Natural killer cell treated with Interleukin-12 subunit alpha and Interleukin-12 subunit beta and Interleukin-15 and Interleukin-18, amount 100 ng/mL, for 72 hours (primary cell): ENCODE measurements around the gene MRPS9. TPM values are rescaled to one million over a fixed set of nuclear protein-coding genes. Genes with fewer than 3 reads are reported as not detected.

Source experiments
- ATAC-seq, 2 donors: fragments of 150-1000 bp; cut with Tn5 transposase in 1 of 2; sonication (Bioruptor Pico), chemical (Tn5 transposase) in 1 of 2; 2 replicates each; pipeline ENCODE4 v1.10.0; 2021
- DNase-seq: peaks from one replicate; pipeline ENCODE4 v3.0.0; 2022; ENCODE audit warnings: low spot score
- H3K27ac Mint-ChIP-seq, 2 donors: 1 replicate in 1 of 2; 2 replicates in 1 of 2; pipeline ENCODE4 v1.8.0; 2022; ENCODE audit warnings: mixed read lengths in 2 of 2, mild to moderate bottlenecking in 1 of 2, moderate library complexity in 1 of 2
- H3K27me3 Mint-ChIP-seq, 2 donors: 1 replicate in 1 of 2; 2 replicates in 1 of 2; pipeline ENCODE4 v1.8.0; 2022; ENCODE audit warnings: mixed read lengths in 2 of 2
- H3K36me3 Mint-ChIP-seq: one replicate; pipeline ENCODE4 v1.8.0; 2022; ENCODE audit warnings: mixed read lengths
- H3K4me1 Mint-ChIP-seq, 2 donors: 1 replicate in 1 of 2; 2 replicates in 1 of 2; pipeline ENCODE4 v1.8.0; 2022; ENCODE audit warnings: low read depth in 2 of 2, mixed read lengths in 2 of 2, mild to moderate bottlenecking in 1 of 2
- H3K4me3 Mint-ChIP-seq: one replicate; pipeline ENCODE4 v1.8.0; 2022; ENCODE audit warnings: mixed read lengths
- H3K9me3 Mint-ChIP-seq: 2 replicates; pipeline ENCODE4 v1.8.0; 2022; ENCODE audit warnings: mixed read lengths
- total RNA-seq, 2 donors: library from RNA; stranded (reverse); gene quantifications; one replicate each; pipeline ENCODE4 v1.2.3, GENCODE V29; 2022

The MRPS9 gene
- total RNA-seq = 10 to 100 TPM; 26.8 to 29.8 TPM

- peak within 1 kb of the TSS; percentile 77 to 92 for H3K27ac Mint-ChIP-seq
- peaks cover 25 to 35% of the 10 kb centered on the region in 2 donors for H3K4me1 Mint-ChIP-seq
- DNase-seq (peak; percentile 98), ATAC-seq (peak; percentile 100)
- H3K36me3 Mint-ChIP-seq = no peaks in the 10 kb centered on the region
- no peaks in the 10 kb centered on the region for H3K27me3 Mint-ChIP-seq
- peak within 1 kb of the TSS; percentile 97 for H3K4me3 Mint-ChIP-seq
- H3K9me3 Mint-ChIP-seq = no peaks in the 10 kb centered on the region
These were observed at the start of gene MRPS9 for GRCh38 chr2:105037572-105038382. TSS of gene MRPS9 (plus strand) at chr2:105038069. CDS start at chr2:105038093, 24 bp downstream.

- Mint-ChIP-seq H3K4me3 (no peak overlapping the region), H3K9me3 (peaks cover 13% of the 10 kb centered on the region), H3K27ac (no peak overlapping the region), H3K36me3 (peaks cover 15% of the 10 kb centered on the region), H3K4me1 (no peaks in the 10 kb centered on the region), H3K27me3 (peaks cover 6 to 18% of the 10 kb centered on the region in 2 donors)
- no peak for DNase-seq
- ATAC-seq = no peak
These were observed 32.5 kb upstream of the MRPS9 start for GRCh38 chr2:105005181-105005951.

- Mint-ChIP-seq H3K36me3 (peaks cover 15% of the 10 kb centered on the region), H3K9me3 (peaks cover 13% of the 10 kb centered on the region), H3K27ac (no peak overlapping the region), H3K27me3 (peaks cover 2 to 18% of the 10 kb centered on the region in 2 donors), H3K4me1 (no peaks in the 10 kb centered on the region), H3K4me3 (no peak overlapping the region)
- DNase-seq = no peak
- ATAC-seq = no peak
These were observed 30.5 kb upstream of the MRPS9 start for GRCh38 chr2:105007367-105007766.

GRCh38 chr2:105032476-105032875, 5.4 kb upstream of the MRPS9 start:
- no peaks in the 10 kb centered on the region for H3K36me3 Mint-ChIP-seq
- DNase-seq (no peak), ATAC-seq (no peak)
- H3K4me1 Mint-ChIP-seq = peaks cover 5 to 9% of the 10 kb centered on the region in 2 donors
- H3K27ac Mint-ChIP-seq = no peak overlapping the region
- H3K9me3 Mint-ChIP-seq = no peaks in the 10 kb centered on the region
- H3K4me3 Mint-ChIP-seq = no peak overlapping the region
- H3K27me3 Mint-ChIP-seq = no peaks in the 10 kb centered on the region

- H3K27me3 Mint-ChIP-seq = no peaks in the 10 kb centered on the region
- ATAC-seq (no peak), DNase-seq (no peak)
- no peak overlapping the region for H3K27ac Mint-ChIP-seq
- no peak overlapping the region for H3K4me3 Mint-ChIP-seq
- H3K4me1 Mint-ChIP-seq = peaks cover 17 to 21% of the 10 kb centered on the region in 2 donors
- no peaks in the 10 kb centered on the region for H3K9me3 Mint-ChIP-seq
- H3K36me3 Mint-ChIP-seq = no peaks in the 10 kb centered on the region
These were observed 3.7 kb upstream of the MRPS9 start for GRCh38 chr2:105034170-105034569.

GRCh38 chr2:105038383-105039061, 653 bp downstream of the MRPS9 start:
- Mint-ChIP-seq H3K9me3 (no peaks in the 10 kb centered on the region), H3K4me3 (peak overlapping the region; percentile 97), H3K27ac (peak overlapping the region; percentile 77 to 92), H3K36me3 (no peaks in the 10 kb centered on the region), H3K27me3 (no peaks in the 10 kb centered on the region), H3K4me1 (peaks cover 25 to 35% of the 10 kb centered on the region in 2 donors)
- DNase-seq = no peak
- ATAC-seq = no peak

GRCh38 chr2:105039559-105039958, 1.7 kb downstream of the MRPS9 start:
- Mint-ChIP-seq H3K36me3 (no peaks in the 10 kb centered on the region), H3K4me3 (peak overlapping the region; percentile 97), H3K27me3 (no peaks in the 10 kb centered on the region), H3K4me1 (peaks cover 25 to 35% of the 10 kb centered on the region in 2 donors), H3K9me3 (no peaks in the 10 kb centered on the region), H3K27ac (peak overlapping the region in 1 of 2 donors; percentile 16)
- no peak for ATAC-seq
- no peak for DNase-seq

- H3K4me1 Mint-ChIP-seq = peaks cover 26 to 33% of the 10 kb centered on the region in 2 donors
- no peak overlapping the region for H3K4me3 Mint-ChIP-seq
- H3K27me3 Mint-ChIP-seq = no peaks in the 10 kb centered on the region
- H3K36me3 Mint-ChIP-seq = no peaks in the 10 kb centered on the region
- H3K27ac Mint-ChIP-seq = no peak overlapping the region
- H3K9me3 Mint-ChIP-seq = no peaks in the 10 kb centered on the region
- no peak for DNase-seq
- ATAC-seq = no peak
These were observed 4.3 kb downstream of the MRPS9 start for GRCh38 chr2:105042189-105042588.

GRCh38 chr2:105052773-105053172, 14.9 kb downstream of the MRPS9 start:
- peaks cover 19 to 20% of the 10 kb centered on the region in 2 donors for H3K4me1 Mint-ChIP-seq
- H3K27me3 Mint-ChIP-seq = no peaks in the 10 kb centered on the region
- H3K27ac Mint-ChIP-seq = no peak overlapping the region
- DNase-seq = no peak
- H3K36me3 Mint-ChIP-seq = peaks cover 24% of the 10 kb centered on the region
- H3K9me3 Mint-ChIP-seq = no peaks in the 10 kb centered on the region
- no peak for ATAC-seq
- no peak overlapping the region for H3K4me3 Mint-ChIP-seq

GRCh38 chr2:105055613-105056012, 17.7 kb downstream of the MRPS9 start:
- Mint-ChIP-seq H3K4me1 (peaks cover 16 to 20% of the 10 kb centered on the region in 2 donors), H3K36me3 (peaks cover 18% of the 10 kb centered on the region), H3K27ac (no peak overlapping the region), H3K27me3 (no peaks in the 10 kb centered on the region), H3K9me3 (no peaks in the 10 kb centered on the region), H3K4me3 (no peak overlapping the region)
- DNase-seq = no peak
- no peak for ATAC-seq

- no peak for DNase-seq
- H3K27me3 Mint-ChIP-seq = no peaks in the 10 kb centered on the region
- no peak for ATAC-seq
- H3K4me3 Mint-ChIP-seq = no peak overlapping the region
- H3K27ac Mint-ChIP-seq = no peak overlapping the region
- peaks cover 12% of the 10 kb centered on the region for H3K36me3 Mint-ChIP-seq
- H3K4me1 Mint-ChIP-seq = peaks cover 17 to 20% of the 10 kb centered on the region in 2 donors
- no peaks in the 10 kb centered on the region for H3K9me3 Mint-ChIP-seq
These were observed 18.4 kb downstream of the MRPS9 start for GRCh38 chr2:105056245-105056644.

- Mint-ChIP-seq H3K4me1 (peaks cover 19 to 22% of the 10 kb centered on the region in 2 donors), H3K4me3 (no peak overlapping the region), H3K36me3 (peaks cover 7% of the 10 kb centered on the region), H3K27ac (peak overlapping the region in 1 of 2 donors; percentile 3), H3K27me3 (no peaks in the 10 kb centered on the region), H3K9me3 (no peaks in the 10 kb centered on the region)
- ATAC-seq (no peak), DNase-seq (no peak)
These were observed 19.1 kb downstream of the MRPS9 start for GRCh38 chr2:105057005-105057404.

- Mint-ChIP-seq H3K4me1 (peaks cover 22 to 26% of the 10 kb centered on the region in 2 donors), H3K4me3 (no peak overlapping the region), H3K27me3 (no peaks in the 10 kb centered on the region), H3K36me3 (no peaks in the 10 kb centered on the region), H3K9me3 (no peaks in the 10 kb centered on the region), H3K27ac (peak overlapping the region in 1 of 2 donors; percentile 15)
- no peak for DNase-seq
- no peak for ATAC-seq
These were observed 23.7 kb downstream of the MRPS9 start for GRCh38 chr2:105061560-105061959.
